CD4-positive, alpha-beta T cell (primary cell): ENCODE results near the gene OR56A1. TPM values are rescaled to one million over a fixed set of nuclear protein-coding genes. Genes with fewer than 3 reads are reported as not detected.

Experiments
- ATAC-seq: fragments of 200-7000 bp; cut with Tn5 transposase; one replicate; pipeline ENCODE4 v1.10.0; 2022; ENCODE audit warnings: mild to moderate bottlenecking; ENCODE audit not compliant: poor library complexity
- CTCF ChIA-PET: fragments of 350-600 bp; sonication (Branson Sonifier 250); formaldehyde crosslinking; loops from one replicate; lab custom pipeline; 2021; ENCODE audit warnings: antibody characterized with exemption, inconsistent platforms; lab: Charles Lee
- POLR2A ChIA-PET: fragments of 350-600 bp; sonication (Branson Sonifier 250); formaldehyde crosslinking; loops from one replicate; lab custom pipeline; 2021; ENCODE audit warnings: antibody characterized with exemption, inconsistent platforms; lab: Charles Lee
- DNase-seq, 14 experiments: peaks; one replicate each; pipeline ENCODE4 v3.0.0-alpha.2; 2013 to 2020; ENCODE audit warnings: mixed read lengths in 2 of 14
- H3K27ac ChIP-seq, 2 donors: one replicate each; pipeline versions ENCODE4 v1.5.1 to v1.7.0; 2013; ENCODE audit warnings: low read length in 2 of 2, low read depth in 1 of 2, mild to moderate bottlenecking in 1 of 2
- H3K27me3 ChIP-seq, 2 experiments: 1 replicate in 1 of 2; 2 replicates in 1 of 2; pipeline versions ENCODE4 v1.6.1 to v1.7.0; 2013; ENCODE audit warnings: low read length in 2 of 2, control low read depth in 1 of 2, mild to moderate bottlenecking in 1 of 2, moderate library complexity in 1 of 2; ENCODE audit not compliant: insufficient read depth in 2 of 2, control insufficient read depth in 1 of 2
- H3K36me3 ChIP-seq: one replicate; pipeline ENCODE4 v1.6.1; 2013; ENCODE audit warnings: low read length, control low read depth; ENCODE audit not compliant: insufficient read depth
- H3K4me1 ChIP-seq: one replicate; pipeline ENCODE4 v1.6.1; 2013; ENCODE audit warnings: low read length, control low read depth; ENCODE audit not compliant: insufficient read depth
- H3K4me3 ChIP-seq: one replicate; pipeline ENCODE4 v1.5.1; 2013; ENCODE audit warnings: mild to moderate bottlenecking, low read length, moderate library complexity
- H3K9me3 ChIP-seq, 2 experiments: 1 replicate in 1 of 2; 2 replicates in 1 of 2; pipeline versions ENCODE4 v1.6.1 to v1.7.0; 2013; ENCODE audit warnings: low read length in 2 of 2, mild to moderate bottlenecking in 2 of 2, control low read depth in 1 of 2, moderate library complexity in 1 of 2; ENCODE audit not compliant: control insufficient read depth in 1 of 2, insufficient read depth in 1 of 2
- H3K27ac Mint-ChIP-seq: one replicate; pipeline ENCODE4 v1.8.0; 2020; ENCODE audit warnings: mixed read lengths
- H3K27me3 Mint-ChIP-seq: one replicate; pipeline ENCODE4 v1.8.0; 2021; ENCODE audit warnings: mixed read lengths
- H3K36me3 Mint-ChIP-seq: one replicate; pipeline ENCODE4 v1.8.0; 2021; ENCODE audit warnings: low read depth, mixed read lengths
- H3K4me1 Mint-ChIP-seq: one replicate; pipeline ENCODE4 v1.8.0; 2021; ENCODE audit warnings: low read depth, mixed read lengths
- H3K4me3 Mint-ChIP-seq: one replicate; pipeline ENCODE4 v1.8.0; 2020; ENCODE audit warnings: mild to moderate bottlenecking, mixed read lengths
- H3K9me3 Mint-ChIP-seq: one replicate; pipeline ENCODE4 v1.8.0; 2020; ENCODE audit warnings: mixed read lengths
- intact Hi-C, 2 experiments: fragments of 100-400 bp; cut with DNase I in 1 of 2; cut with micrococcal nuclease in 1 of 2; formaldehyde crosslinking; loops; one replicate each; pipeline versions ENCODE4 v1.15.1 to v1.9.0; 2023 to 2025; cut with DNase I, micrococcal nuclease
- total RNA-seq, 174 experiments: library from RNA in 2 of 174; stranded (reverse) in 2 of 174; gene quantifications; one replicate each; pipeline ENCODE4 v1.2.3 and lab custom pipeline; 2021 to 2026
- TF ChIP-seq, protein P1 (sequence below): fragments of 200-600 bp; IDR thresholded peaks from one replicate; pipeline ENCODE4 v1.8.0; 2022; ENCODE audit warnings: antibody characterized with exemption, mild to moderate bottlenecking

Gene OR56A1
- total RNA-seq, 2 experiments from 2014 or later = not detected

DNA sequence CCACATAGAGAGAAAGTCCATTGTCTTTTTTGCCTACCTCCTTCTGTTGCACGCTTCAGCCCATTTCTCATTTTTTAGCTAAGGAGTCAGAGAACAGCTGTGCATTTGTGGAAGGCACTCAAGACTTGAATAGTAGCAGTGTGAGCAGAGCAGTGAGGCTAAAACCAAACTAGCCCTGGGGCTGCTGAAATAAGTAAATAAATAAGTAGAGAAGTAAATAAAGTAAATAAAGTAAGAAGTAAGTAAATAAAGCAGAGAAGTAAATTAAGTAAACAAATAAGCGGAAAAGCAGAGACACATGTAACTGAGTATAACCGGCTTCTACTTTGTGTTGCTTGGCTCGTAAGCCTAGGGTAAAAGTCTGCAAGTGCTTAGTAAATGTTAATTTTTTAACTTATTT lies 41.4 kb downstream of the OR56A1 start:
- Mint-ChIP-seq H3K4me3 (no peak overlapping the region), H3K4me1 (no peaks in the 10 kb centered on the region), H3K36me3 (no peaks in the 10 kb centered on the region), H3K9me3 (no peaks in the 10 kb centered on the region), H3K27ac (no peak overlapping the region), H3K27me3 (peaks cover 24% of the 10 kb centered on the region)
- DNase-seq (no peak), ATAC-seq (no peak)
- Histone ChIP-seq H3K4me3 (no peak overlapping the region), H3K4me1 (no peaks in the 10 kb centered on the region), H3K36me3 (no peaks in the 10 kb centered on the region), H3K27me3 (peaks cover 0 to 3% of the 10 kb centered on the region in 2 experiments), H3K9me3 (no peaks in the 10 kb centered on the region), H3K27ac (no peak overlapping the region)
- ChIA-PET POLR2A (no interaction called here), CTCF (no interaction called here)
- intact Hi-C loops = no loop called here
- TF ChIP-seq, protein P1, sequence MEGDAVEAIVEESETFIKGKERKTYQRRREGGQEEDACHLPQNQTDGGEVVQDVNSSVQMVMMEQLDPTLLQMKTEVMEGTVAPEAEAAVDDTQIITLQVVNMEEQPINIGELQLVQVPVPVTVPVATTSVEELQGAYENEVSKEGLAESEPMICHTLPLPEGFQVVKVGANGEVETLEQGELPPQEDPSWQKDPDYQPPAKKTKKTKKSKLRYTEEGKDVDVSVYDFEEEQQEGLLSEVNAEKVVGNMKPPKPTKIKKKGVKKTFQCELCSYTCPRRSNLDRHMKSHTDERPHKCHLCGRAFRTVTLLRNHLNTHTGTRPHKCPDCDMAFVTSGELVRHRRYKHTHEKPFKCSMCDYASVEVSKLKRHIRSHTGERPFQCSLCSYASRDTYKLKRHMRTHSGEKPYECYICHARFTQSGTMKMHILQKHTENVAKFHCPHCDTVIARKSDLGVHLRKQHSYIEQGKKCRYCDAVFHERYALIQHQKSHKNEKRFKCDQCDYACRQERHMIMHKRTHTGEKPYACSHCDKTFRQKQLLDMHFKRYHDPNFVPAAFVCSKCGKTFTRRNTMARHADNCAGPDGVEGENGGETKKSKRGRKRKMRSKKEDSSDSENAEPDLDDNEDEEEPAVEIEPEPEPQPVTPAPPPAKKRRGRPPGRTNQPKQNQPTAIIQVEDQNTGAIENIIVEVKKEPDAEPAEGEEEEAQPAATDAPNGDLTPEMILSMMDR = no peak

DNA sequence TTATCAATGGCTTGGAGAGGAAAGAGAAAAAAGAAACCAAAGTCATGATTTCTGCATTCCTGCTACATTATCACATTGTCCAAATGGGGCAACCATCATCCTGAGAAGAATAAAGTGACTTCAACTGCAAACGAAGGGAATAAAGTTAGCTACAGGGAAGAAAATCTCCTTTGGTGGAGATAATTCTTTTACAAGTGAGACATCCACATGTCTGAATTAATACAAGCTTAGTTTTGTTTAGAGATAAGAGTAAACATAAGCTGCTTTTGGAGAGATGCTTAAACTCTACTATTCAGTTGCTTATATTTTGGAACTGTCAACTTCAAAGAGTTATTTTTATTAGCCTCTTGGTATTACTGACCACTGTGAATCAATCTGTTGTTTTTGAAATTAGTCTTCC lies 43.7 kb downstream of the OR56A1 start, which contains the start of gene OR52L1:
Gene OR52L1 (minus strand): TSS at position 101 of the 400 bp plus-strand sequence. CDS start 55 bp downstream, at position 46.
- ChIA-PET CTCF (no interaction called here), POLR2A (no interaction called here)
- Histone ChIP-seq H3K4me3 (no peak within 1 kb of the TSS), H3K36me3 (no peaks in the 10 kb centered on the region), H3K9me3 (peaks cover 0 to 6% of the 10 kb centered on the region in 2 experiments), H3K27me3 (peaks cover 0 to 3% of the 10 kb centered on the region in 2 experiments), H3K4me1 (no peaks in the 10 kb centered on the region), H3K27ac (no peak within 1 kb of the TSS)
- H3K9me3 Mint-ChIP-seq = no peaks in the 10 kb centered on the region
- intact Hi-C loops = no loop called here
- DNase-seq = no peak
- no peak within 1 kb of the TSS for H3K27ac Mint-ChIP-seq
- H3K4me1 Mint-ChIP-seq = no peaks in the 10 kb centered on the region
- no peak for ATAC-seq
- H3K36me3 Mint-ChIP-seq = no peaks in the 10 kb centered on the region
- TF ChIP-seq, protein P1 = no peak
- peaks cover 42% of the 10 kb centered on the region for H3K27me3 Mint-ChIP-seq
- no peak within 1 kb of the TSS for H3K4me3 Mint-ChIP-seq

DNA sequence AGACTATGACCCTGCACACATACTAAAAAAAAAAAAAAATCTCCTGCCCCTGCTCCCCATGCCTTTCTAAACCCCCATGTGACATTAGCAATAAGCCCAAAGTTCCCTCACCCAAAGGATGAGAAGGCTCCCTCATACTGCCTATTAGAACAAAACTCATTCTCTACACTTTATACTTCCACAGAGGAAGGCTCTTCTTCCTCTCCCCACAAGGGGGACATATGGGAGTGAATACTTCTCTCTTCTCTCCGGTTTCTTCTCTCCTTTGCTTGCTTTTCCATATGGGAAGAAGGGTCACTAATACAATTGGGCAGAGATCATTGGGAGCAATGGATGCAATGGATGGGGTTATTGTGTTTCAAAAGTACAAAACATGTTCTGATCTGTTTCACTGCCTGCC lies 47.1 kb downstream of the OR56A1 start:
- no peak overlapping the region for H3K4me3 ChIP-seq
- H3K27me3 ChIP-seq = no peaks in the 10 kb centered on the region
- no peaks in the 10 kb centered on the region for H3K4me1 Mint-ChIP-seq
- H3K4me3 Mint-ChIP-seq = no peak overlapping the region
- H3K36me3 Mint-ChIP-seq = no peaks in the 10 kb centered on the region
- intact Hi-C loops = no loop called here
- peaks cover 5% of the 10 kb centered on the region for H3K9me3 Mint-ChIP-seq
- CTCF ChIA-PET = no interaction called here
- TF ChIP-seq, protein P1 = no peak
- ATAC-seq = no peak
- POLR2A ChIA-PET = no interaction called here
- DNase-seq = no peak
- H3K36me3 ChIP-seq = no peaks in the 10 kb centered on the region
- peaks cover 32% of the 10 kb centered on the region for H3K27me3 Mint-ChIP-seq
- peaks cover 0 to 8% of the 10 kb centered on the region in 2 experiments for H3K9me3 ChIP-seq
- no peak overlapping the region for H3K27ac ChIP-seq
- no peaks in the 10 kb centered on the region for H3K4me1 ChIP-seq
- H3K27ac Mint-ChIP-seq = no peak overlapping the region
